ENCODE measurements around the gene NBEAL2. TPM values are rescaled to one million over a fixed set of nuclear protein-coding genes. Genes with fewer than 3 reads are reported as not detected.
A peak's percentile ranks its signal among the peaks of the same experiment; 100 is the strongest.

Gene NBEAL2
- total and polyA plus RNA-seq, 2 of the 4 experiments (the other 2 are of a cell fraction): 2.2 to 12.5 TPM

DNA sequence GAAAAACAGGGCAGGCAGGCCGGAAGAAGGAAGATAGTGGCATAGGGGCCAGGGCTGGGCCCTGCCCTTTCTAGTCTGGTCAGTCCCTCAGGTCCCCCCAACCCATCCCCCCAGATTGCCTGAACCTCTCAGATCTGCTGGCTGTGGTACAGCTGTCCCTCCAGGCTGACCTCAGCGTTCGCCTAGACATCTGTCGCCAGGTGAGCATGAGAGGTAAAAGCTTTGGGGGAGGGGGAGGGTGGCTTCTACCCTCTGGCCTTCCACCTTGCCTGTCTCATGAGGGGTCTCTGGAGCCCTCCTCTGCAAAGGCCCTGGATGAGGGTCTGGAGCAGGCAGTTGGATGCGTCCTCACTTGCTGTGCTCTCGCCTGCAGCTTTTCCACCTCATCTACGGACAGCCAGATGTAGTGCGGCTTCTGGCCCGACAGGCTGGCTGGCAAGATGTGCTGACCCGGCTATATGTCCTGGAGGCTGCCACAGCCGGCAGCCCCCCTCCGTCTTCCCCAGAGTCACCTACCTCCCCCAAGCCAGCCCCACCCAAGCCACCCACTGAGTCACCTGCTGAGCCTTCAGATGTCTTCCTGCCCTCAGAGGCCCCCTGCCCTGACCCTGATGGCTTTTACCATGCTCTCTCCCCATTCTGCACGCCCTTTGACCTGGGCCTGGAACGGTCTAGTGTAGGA is 20.2 kb downstream of the NBEAL2 start:
- no peak overlapping the region for H3K27ac ChIP-seq (ENCODE audit: insufficient read depth, low read length)
- no peak overlapping the region for H3K9ac ChIP-seq (ENCODE audit: low read depth, low read length)
- no peak overlapping the region for H3K56ac ChIP-seq (ENCODE audit: extremely low read depth, insufficient read depth, low read length)
- 100% methylated on average over 6 of the region's 14 CpGs; no CpG with 5 or more reads in 1 of the 2 experiments for WGBS, 2 experiments (ENCODE audit: extremely low coverage in 2 of 2, insufficient read length in 1 of 2)
- H4K20me1 ChIP-seq (ENCODE audit: insufficient read depth, low read length): no peaks in the 10 kb centered on the region
- dilution Hi-C loops (cut with HindIII; ENCODE audit: low sequenced_read_pairs, unreplicated experiment): no loop called here
- peaks cover 5% of the 10 kb centered on the region; the same call in 1 of the 2 replicates for H3K4me1 ChIP-seq (ENCODE audit: control insufficient read depth, insufficient read depth, low read length)
- H2BK15ac ChIP-seq (ENCODE audit: low read depth, low read length): no peak overlapping the region
- H3K79me1 ChIP-seq (ENCODE audit: low read depth in 1 of 2, low read length in 2 of 2): no peaks in the 10 kb centered on the region
- ChIA-PET POLR2A (ENCODE audit: unreplicated experiment) (no interaction called here), CTCF (no interaction called here)
- in situ Hi-C loops (cut with MboI; ENCODE audit: low sequenced_read_pairs): no loop called here
- no peak overlapping the region for H4K8ac ChIP-seq (ENCODE audit: low read depth in 2 of 2, low read length in 2 of 2)
- H4K5ac ChIP-seq (ENCODE audit: low read depth, low read length): no peak overlapping the region
- TF ChIP-seq SMC3 (IDR thresholded peaks at IDR 0.05; ENCODE audit: low read depth, low read length): no peak
- TF ChIP-seq CTCF (conservative IDR thresholded peaks at IDR 0.05; ENCODE audit: low read depth, low read length): no peak
- TF ChIP-seq RAD21 (IDR thresholded peaks at IDR 0.05; ENCODE audit: low read length): no peak
- no peak for TF ChIP-seq MAFK (IDR thresholded peaks at IDR 0.05; ENCODE audit: low read depth, low read length)
- H3K23ac ChIP-seq (ENCODE audit: low read depth, low read length): no peak overlapping the region
- H2AFZ ChIP-seq (replicated peaks; ENCODE audit: low read length, poor library complexity): no peak overlapping the region
- H3K4ac ChIP-seq (ENCODE audit: low read depth, low read length): no peak overlapping the region
- no TSS peak for BruUV-seq (replicated peaks)
- H3K4me3 ChIP-seq (ENCODE audit: insufficient read depth, low read depth, low read length): no peak overlapping the region
- H2AK9ac ChIP-seq (replicated peaks; ENCODE audit: low read depth, low read length, poor library complexity): peak overlapping the region; percentile 61
- no peak for DNase-seq
- H3K9me1 ChIP-seq (ENCODE audit: insufficient read depth, low read length): peaks cover 6% of the 10 kb centered on the region; the same call in 1 of the 2 replicates
- no peak overlapping the region for H3K14ac ChIP-seq (replicated peaks; ENCODE audit: low read depth, low read length)
- H2BK120ac ChIP-seq (ENCODE audit: low read depth, low read length): no peak overlapping the region
- H4K91ac ChIP-seq (ENCODE audit: insufficient read depth, low read depth, low read length): no peak overlapping the region
- H2BK20ac ChIP-seq (ENCODE audit: low read depth, low read length): no peak overlapping the region
- no peaks in the 10 kb centered on the region for H3K27me3 ChIP-seq (ENCODE audit: control insufficient read depth, insufficient read depth, low read length)
- no peak overlapping the region for H2BK5ac ChIP-seq (ENCODE audit: low read depth, low read length, poor library complexity, severe bottlenecking)
- peaks cover 4% of the 10 kb centered on the region; the same call in 1 of the 2 replicates for H3K36me3 ChIP-seq (ENCODE audit: control insufficient read depth, insufficient read depth, low read length)
- no peak overlapping the region for H2AK5ac ChIP-seq (ENCODE audit: low read depth, low read length)
- no peak for ATAC-seq (ENCODE audit: low read depth)
- no peak overlapping the region for H3K18ac ChIP-seq (ENCODE audit: low read depth, low read length)
- H3K4me2 ChIP-seq (ENCODE audit: low read depth, low read length): no peak overlapping the region
- intact Hi-C loops (cut with micrococcal nuclease): no loop called here
- no peaks in the 10 kb centered on the region for H3K9me3 ChIP-seq (ENCODE audit: control insufficient read depth, insufficient read depth, low read length)
